ENCODE results near the gene SYT9. TPM values are rescaled to one million over a fixed set of nuclear protein-coding genes. Genes with fewer than 3 reads are reported as not detected.

The SYT9 gene
- total RNA-seq, 2 experiments from 2014 or later: not detected

- ChIA-PET CTCF (interaction anchor here (0.7 to 1.6 kb wide), 3 partner anchors 10 to 88 kb away, joined by 3 to 5 read pairs (median 3); partner anchors contain the start of gene OLFML1), POLR2A (interaction anchor here (0.6 kb wide), 1 partner anchor 229 kb away, joined by 3 read pairs; no protein-coding TSS in a partner anchor)
- intact Hi-C loops (cut with DNase I, micrococcal nuclease): no loop called here
- H3K27me3 Mint-ChIP-seq: no peaks in the 10 kb centered on the region
- peak overlapping the region; percentile 48 for H3K27ac Mint-ChIP-seq
- ATAC-seq (peak; percentile 94), DNase-seq (peak; percentile 33)
- no peak overlapping the region for H3K4me3 Mint-ChIP-seq
- H3K36me3 Mint-ChIP-seq (ENCODE audit: low read depth): peaks cover 3% of the 10 kb centered on the region
- peaks cover 11% of the 10 kb centered on the region for H3K4me1 Mint-ChIP-seq
- no peaks in the 10 kb centered on the region for H3K9me3 Mint-ChIP-seq (ENCODE audit: low read depth)
Measured at GRCh38 chr11:7495882-7496551, 244.3 kb downstream of the SYT9 start.

GRCh38 chr11:7498193-7498592, 246.5 kb downstream of the SYT9 start:
- Mint-ChIP-seq H3K27me3 (no peaks in the 10 kb centered on the region), H3K27ac (no peak overlapping the region), H3K4me3 (no peak overlapping the region), H3K9me3 (ENCODE audit: low read depth) (no peaks in the 10 kb centered on the region), H3K4me1 (peaks cover 11% of the 10 kb centered on the region), H3K36me3 (ENCODE audit: low read depth) (peaks cover 3% of the 10 kb centered on the region)
- ChIA-PET POLR2A (no interaction called here), CTCF (interaction anchor here (0.8 kb wide), 1 partner anchor 760 kb away, joined by 3 read pairs; no protein-coding TSS in a partner anchor)
- intact Hi-C loops (cut with DNase I, micrococcal nuclease): no loop called here
- ATAC-seq (no peak), DNase-seq (no peak)

- no peak overlapping the region for H3K27ac Mint-ChIP-seq
- no peak overlapping the region for H3K4me3 Mint-ChIP-seq
- no peak for ATAC-seq
- H3K27me3 Mint-ChIP-seq: no peaks in the 10 kb centered on the region
- peaks cover 11% of the 10 kb centered on the region for H3K4me1 Mint-ChIP-seq
- ChIA-PET POLR2A (no interaction called here), CTCF (interaction anchor here (0.8 kb wide), 1 partner anchor 761 kb away, joined by 3 read pairs; no protein-coding TSS in a partner anchor)
- no peaks in the 10 kb centered on the region for H3K9me3 Mint-ChIP-seq (ENCODE audit: low read depth)
- H3K36me3 Mint-ChIP-seq (ENCODE audit: low read depth): peaks cover 3% of the 10 kb centered on the region
- no peak for DNase-seq
- intact Hi-C loops (cut with DNase I, micrococcal nuclease): no loop called here
Measured at GRCh38 chr11:7499081-7499480, 247.4 kb downstream of the SYT9 start.

- ATAC-seq: no peak
- no peak overlapping the region for H3K4me3 Mint-ChIP-seq
- no peak for DNase-seq
- ChIA-PET POLR2A (no interaction called here), CTCF (interaction anchor here (1.5 kb wide), 1 partner anchor 11 kb away, joined by 5 read pairs; no protein-coding TSS in a partner anchor)
- H3K36me3 Mint-ChIP-seq (ENCODE audit: low read depth): peaks cover 3% of the 10 kb centered on the region
- H3K27me3 Mint-ChIP-seq: no peaks in the 10 kb centered on the region
- no peak overlapping the region for H3K27ac Mint-ChIP-seq
- intact Hi-C loops (cut with DNase I, micrococcal nuclease): no loop called here
- H3K4me1 Mint-ChIP-seq: peaks cover 11% of the 10 kb centered on the region
- no peaks in the 10 kb centered on the region for H3K9me3 Mint-ChIP-seq (ENCODE audit: low read depth)
Measured at GRCh38 chr11:7500251-7500650, 248.5 kb downstream of the SYT9 start.

GRCh38 chr11:7501251-7501650, 249.5 kb downstream of the SYT9 start:
- H3K9me3 Mint-ChIP-seq (ENCODE audit: low read depth): no peaks in the 10 kb centered on the region
- no peak for ATAC-seq
- H3K4me3 Mint-ChIP-seq: no peak overlapping the region
- CTCF ChIA-PET: interaction anchor here (1.5 kb wide), 1 partner anchor 10 kb away, joined by 5 read pairs; no protein-coding TSS in a partner anchor
- H3K36me3 Mint-ChIP-seq (ENCODE audit: low read depth): peaks cover 3% of the 10 kb centered on the region
- no peak overlapping the region for H3K27ac Mint-ChIP-seq
- no peaks in the 10 kb centered on the region for H3K27me3 Mint-ChIP-seq
- DNase-seq: no peak
- H3K4me1 Mint-ChIP-seq: peaks cover 4% of the 10 kb centered on the region
- intact Hi-C loops (cut with DNase I, micrococcal nuclease): no loop called here
- POLR2A ChIA-PET: no interaction called here

GRCh38 chr11:7501894-7502293, 250.2 kb downstream of the SYT9 start:
- CTCF ChIA-PET: interaction anchor here (0.8 to 1.5 kb wide), 2 partner anchors 9 to 410 kb away, joined by 3 to 5 read pairs; no protein-coding TSS in a partner anchor
- H3K4me3 Mint-ChIP-seq: no peak overlapping the region
- intact Hi-C loops (cut with DNase I, micrococcal nuclease): no loop called here

GRCh38 chr11:7506243-7506642, 254.5 kb downstream of the SYT9 start:
- intact Hi-C loops (cut with DNase I, micrococcal nuclease): no loop called here
- H3K4me3 Mint-ChIP-seq: no peak overlapping the region
- DNase-seq (no peak), ATAC-seq (no peak)
- no peaks in the 10 kb centered on the region for H3K27me3 Mint-ChIP-seq
- H3K9me3 Mint-ChIP-seq (ENCODE audit: low read depth): no peaks in the 10 kb centered on the region
- ChIA-PET CTCF (no interaction called here), POLR2A (no interaction called here)
- no peaks in the 10 kb centered on the region for H3K4me1 Mint-ChIP-seq
- H3K27ac Mint-ChIP-seq: no peak overlapping the region
- no peaks in the 10 kb centered on the region for H3K36me3 Mint-ChIP-seq (ENCODE audit: low read depth)

More at GRCh38 chr11:7501894-7502293, 250.2 kb downstream of the SYT9 start:
- Mint-ChIP-seq H3K4me1 (no peaks in the 10 kb centered on the region), H3K27ac (no peak overlapping the region), H3K36me3 (ENCODE audit: low read depth) (no peaks in the 10 kb centered on the region), H3K27me3 (no peaks in the 10 kb centered on the region), H3K9me3 (ENCODE audit: low read depth) (no peaks in the 10 kb centered on the region)
- POLR2A ChIA-PET: no interaction called here
- ATAC-seq (no peak), DNase-seq (no peak)

GRCh38 chr11:7508087-7508486, 256.4 kb downstream of the SYT9 start:
- ATAC-seq (no peak), DNase-seq (no peak)
- ChIA-PET CTCF (interaction anchor here (0.6 to 1.1 kb wide), 4 partner anchors 11 to 1795 kb away, joined by 3 read pairs; no protein-coding TSS in a partner anchor), POLR2A (no interaction called here)
- H3K9me3 Mint-ChIP-seq (ENCODE audit: low read depth): no peaks in the 10 kb centered on the region
- no peak overlapping the region for H3K4me3 Mint-ChIP-seq
- no peak overlapping the region for H3K27ac Mint-ChIP-seq
- no peaks in the 10 kb centered on the region for H3K27me3 Mint-ChIP-seq
- peaks cover 14% of the 10 kb centered on the region for H3K4me1 Mint-ChIP-seq
- intact Hi-C loops (cut with DNase I, micrococcal nuclease): no loop called here
- H3K36me3 Mint-ChIP-seq (ENCODE audit: low read depth): no peaks in the 10 kb centered on the region

- no peaks in the 10 kb centered on the region for H3K9me3 Mint-ChIP-seq (ENCODE audit: low read depth)
- ATAC-seq: no peak
Measured at GRCh38 chr11:7509966-7510365, 258.3 kb downstream of the SYT9 start.

GRCh38 chr11:7511401-7511800, 259.7 kb downstream of the SYT9 start:
- no peak overlapping the region for H3K27ac Mint-ChIP-seq
- peaks cover 32% of the 10 kb centered on the region for H3K4me1 Mint-ChIP-seq
- no peaks in the 10 kb centered on the region for H3K9me3 Mint-ChIP-seq (ENCODE audit: low read depth)
- no peak overlapping the region for H3K4me3 Mint-ChIP-seq
- no peak for DNase-seq
- CTCF ChIA-PET: interaction anchor here (0.7 to 1.9 kb wide), 6 partner anchors 10 to 1185 kb away, joined by 3 to 7 read pairs (median 4); no protein-coding TSS in a partner anchor
- intact Hi-C loops (cut with DNase I, micrococcal nuclease): loop anchor here (5.0 to 10.0 kb wide), 5 partner anchors 764 to 1279 kb away; partner anchors contain the start of genes APBB1 (in 1 of the 2), ARFIP2 (in 1 of the 2), FHIP1B (in 1 of the 2) and ILK (in 1 of the 2)
- POLR2A ChIA-PET: no interaction called here
- peaks cover 3% of the 10 kb centered on the region for H3K36me3 Mint-ChIP-seq (ENCODE audit: low read depth)
- no peak for ATAC-seq
- H3K27me3 Mint-ChIP-seq: peaks cover 2% of the 10 kb centered on the region

More at GRCh38 chr11:7509966-7510365, 258.3 kb downstream of the SYT9 start:
- no peaks in the 10 kb centered on the region for H3K27me3 Mint-ChIP-seq
- ChIA-PET CTCF (interaction anchor here (0.6 to 0.9 kb wide), 2 partner anchors 156 to 235 kb away, joined by 3 to 5 read pairs; no protein-coding TSS in a partner anchor), POLR2A (no interaction called here)
- H3K4me3 Mint-ChIP-seq: no peak overlapping the region
- H3K36me3 Mint-ChIP-seq (ENCODE audit: low read depth): no peaks in the 10 kb centered on the region
- peaks cover 18% of the 10 kb centered on the region for H3K4me1 Mint-ChIP-seq
- intact Hi-C loops (cut with DNase I, micrococcal nuclease): loop anchor here (5.0 to 10.0 kb wide), 5 partner anchors 763 to 1278 kb away; partner anchors contain the start of genes APBB1 (in 1 of the 2), ARFIP2 (in 1 of the 2), FHIP1B (in 1 of the 2) and ILK (in 1 of the 2)
- no peak for DNase-seq
- H3K27ac Mint-ChIP-seq: no peak overlapping the region

GRCh38 chr11:7512525-7513233, 261.0 kb downstream of the SYT9 start:
- Mint-ChIP-seq H3K4me1 (peaks cover 43% of the 10 kb centered on the region), H3K27ac (peak overlapping the region; percentile 93), H3K4me3 (peak overlapping the region; percentile 86), H3K27me3 (peaks cover 2% of the 10 kb centered on the region), H3K36me3 (ENCODE audit: low read depth) (peaks cover 3% of the 10 kb centered on the region), H3K9me3 (ENCODE audit: low read depth) (no peaks in the 10 kb centered on the region)
- CTCF ChIA-PET: interaction anchor here (0.6 to 1.6 kb wide), 14 partner anchors 9 to 989 kb away, joined by 3 to 9 read pairs (median 3); no protein-coding TSS in a partner anchor
- DNase-seq: peak; percentile 38
- intact Hi-C loops (cut with DNase I, micrococcal nuclease): loop anchor here (1.0 to 10.0 kb wide), 12 partner anchors 65 to 1280 kb away; partner anchors contain the start of genes ARFIP2 (in 2 of the 2), EIF3F (in 2 of the 2), TIMM10B (in 2 of the 2) and APBB1 (in 1 of the 2)
- POLR2A ChIA-PET: interaction anchor here (0.6 to 1.0 kb wide), 3 partner anchors 8 to 65 kb away, joined by 3 read pairs; no protein-coding TSS in a partner anchor
- ATAC-seq: peak; percentile 27

Data from activated CD4-positive, alpha-beta T cell treated with anti-CD3 and anti-CD28 coated beads for 36 hours (primary cell).